Ishikawa (cell line): ENCODE measurements around the gene FYB2.

Source experiments
- CEBPB ChIP-seq: IDR thresholded peaks from 2 replicates; pipeline ENCODE4 v1.6.1; 2012
- EP300 ChIP-seq: IDR thresholded peaks from 2 replicates; pipeline ENCODE4 v1.6.1; 2012; ENCODE audit warnings: borderline replicate concordance
- MAX ChIP-seq: IDR thresholded peaks from 2 replicates; pipeline ENCODE4 v1.6.1; 2012
- TF ChIP-seq, protein P1 (sequence below): IDR thresholded peaks from 2 replicates; pipeline ENCODE4 v1.6.1; 2012; ENCODE audit warnings: low read depth, mild to moderate bottlenecking

GRCh38 chr1:56830052-56830451, 10.8 kb upstream of the FYB2 start:
- TF ChIP-seq EP300 (no peak), CEBPB (no peak), MAX (no peak)
- TF ChIP-seq, protein P1, sequence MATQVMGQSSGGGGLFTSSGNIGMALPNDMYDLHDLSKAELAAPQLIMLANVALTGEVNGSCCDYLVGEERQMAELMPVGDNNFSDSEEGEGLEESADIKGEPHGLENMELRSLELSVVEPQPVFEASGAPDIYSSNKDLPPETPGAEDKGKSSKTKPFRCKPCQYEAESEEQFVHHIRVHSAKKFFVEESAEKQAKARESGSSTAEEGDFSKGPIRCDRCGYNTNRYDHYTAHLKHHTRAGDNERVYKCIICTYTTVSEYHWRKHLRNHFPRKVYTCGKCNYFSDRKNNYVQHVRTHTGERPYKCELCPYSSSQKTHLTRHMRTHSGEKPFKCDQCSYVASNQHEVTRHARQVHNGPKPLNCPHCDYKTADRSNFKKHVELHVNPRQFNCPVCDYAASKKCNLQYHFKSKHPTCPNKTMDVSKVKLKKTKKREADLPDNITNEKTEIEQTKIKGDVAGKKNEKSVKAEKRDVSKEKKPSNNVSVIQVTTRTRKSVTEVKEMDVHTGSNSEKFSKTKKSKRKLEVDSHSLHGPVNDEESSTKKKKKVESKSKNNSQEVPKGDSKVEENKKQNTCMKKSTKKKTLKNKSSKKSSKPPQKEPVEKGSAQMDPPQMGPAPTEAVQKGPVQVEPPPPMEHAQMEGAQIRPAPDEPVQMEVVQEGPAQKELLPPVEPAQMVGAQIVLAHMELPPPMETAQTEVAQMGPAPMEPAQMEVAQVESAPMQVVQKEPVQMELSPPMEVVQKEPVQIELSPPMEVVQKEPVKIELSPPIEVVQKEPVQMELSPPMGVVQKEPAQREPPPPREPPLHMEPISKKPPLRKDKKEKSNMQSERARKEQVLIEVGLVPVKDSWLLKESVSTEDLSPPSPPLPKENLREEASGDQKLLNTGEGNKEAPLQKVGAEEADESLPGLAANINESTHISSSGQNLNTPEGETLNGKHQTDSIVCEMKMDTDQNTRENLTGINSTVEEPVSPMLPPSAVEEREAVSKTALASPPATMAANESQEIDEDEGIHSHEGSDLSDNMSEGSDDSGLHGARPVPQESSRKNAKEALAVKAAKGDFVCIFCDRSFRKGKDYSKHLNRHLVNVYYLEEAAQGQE, result no peak
